Nephron (organoid): ENCODE data around the gene NKX2-2.
A peak's percentile ranks its signal among the peaks of the same experiment; 100 is the strongest.

ENCODE experiments used
- H3K27ac Mint-ChIP-seq, 3 experiments: 2 replicates each; pipeline ENCODE4 v1.8.0; 2020; ENCODE audit warnings: mixed read lengths in 3 of 3, mild to moderate bottlenecking in 2 of 3, moderate library complexity in 1 of 3
- H3K27me3 Mint-ChIP-seq: 2 replicates; pipeline ENCODE4 v1.8.0; 2021; ENCODE audit warnings: low read depth, mild to moderate bottlenecking, moderate library complexity, mixed read lengths
- H3K36me3 Mint-ChIP-seq: 2 replicates; pipeline ENCODE4 v1.8.0; 2020; ENCODE audit warnings: low read depth, mixed read lengths
- H3K4me1 Mint-ChIP-seq: 2 replicates; pipeline ENCODE4 v1.8.0; 2020; ENCODE audit warnings: mixed read lengths
- H3K4me3 Mint-ChIP-seq, 3 experiments: 2 replicates each; pipeline ENCODE4 v1.8.0; 2020; ENCODE audit warnings: mild to moderate bottlenecking in 3 of 3, mixed read lengths in 3 of 3, moderate library complexity in 2 of 3
- H3K9me3 Mint-ChIP-seq: 2 replicates; pipeline ENCODE4 v1.8.0; 2020; ENCODE audit warnings: mixed read lengths
- CTCF ChIP-seq, 3 experiments: fragments of 200-600 bp; sonication (generic); IDR thresholded peaks; one replicate each; pipeline ENCODE4 v1.5.0; 2021; ENCODE audit warnings: antibody characterized with exemption in 3 of 3; ENCODE audit not compliant: unreplicated experiment in 3 of 3

NKX2-2 gene

GRCh38 chr20:21512634-21513180 lies 1.2 kb downstream of the NKX2-2 start:
- Mint-ChIP-seq H3K4me3 (peak overlapping the region in 1 of 3 experiments; percentile 29), H3K36me3 (no peaks in the 10 kb centered on the region), H3K27me3 (peaks cover 99% of the 10 kb centered on the region), H3K9me3 (no peaks in the 10 kb centered on the region), H3K4me1 (peaks cover 35% of the 10 kb centered on the region), H3K27ac (no peak overlapping the region)
- no peak for TF ChIP-seq CTCF (IDR thresholded peaks at IDR 0.05; ENCODE audit: unreplicated experiment in 3 of 3)

- H3K4me3 Mint-ChIP-seq: peak overlapping the region; percentile 37 to 60 (median 43)
- peaks cover 99% of the 10 kb centered on the region for H3K27me3 Mint-ChIP-seq
- H3K4me1 Mint-ChIP-seq: peaks cover 40% of the 10 kb centered on the region
- no peaks in the 10 kb centered on the region for H3K36me3 Mint-ChIP-seq
- no peak overlapping the region for H3K27ac Mint-ChIP-seq
- H3K9me3 Mint-ChIP-seq: no peaks in the 10 kb centered on the region
- no peak for TF ChIP-seq CTCF (IDR thresholded peaks at IDR 0.05; ENCODE audit: unreplicated experiment in 3 of 3)
These were observed 1.8 kb downstream of the NKX2-2 start for GRCh38 chr20:21511850-21512633.

GRCh38 chr20:21511485-21511849 lies 2.4 kb downstream of the NKX2-2 start:
- no peaks in the 10 kb centered on the region for H3K9me3 Mint-ChIP-seq
- H3K27ac Mint-ChIP-seq: no peak overlapping the region
- peaks cover 45% of the 10 kb centered on the region for H3K4me1 Mint-ChIP-seq
- TF ChIP-seq CTCF (IDR thresholded peaks at IDR 0.05; ENCODE audit: unreplicated experiment in 3 of 3): no peak
- H3K4me3 Mint-ChIP-seq: peak overlapping the region; percentile 57 to 65 (median 59)
- H3K36me3 Mint-ChIP-seq: no peaks in the 10 kb centered on the region
- H3K27me3 Mint-ChIP-seq: peaks cover 99% of the 10 kb centered on the region

- peaks cover 99% of the 10 kb centered on the region for H3K27me3 Mint-ChIP-seq
- H3K27ac Mint-ChIP-seq: no peak overlapping the region
- peaks cover 41% of the 10 kb centered on the region for H3K4me1 Mint-ChIP-seq
- TF ChIP-seq CTCF (IDR thresholded peaks at IDR 0.05; ENCODE audit: unreplicated experiment in 3 of 3): no peak
- H3K36me3 Mint-ChIP-seq: no peaks in the 10 kb centered on the region
- peak overlapping the region; percentile 67 to 81 (median 77) for H3K4me3 Mint-ChIP-seq
- no peaks in the 10 kb centered on the region for H3K9me3 Mint-ChIP-seq
These were observed 3.2 kb downstream of the NKX2-2 start for GRCh38 chr20:21510414-21511384.

GRCh38 chr20:21509597-21510371 lies 4.1 kb downstream of the NKX2-2 start:
- H3K36me3 Mint-ChIP-seq: no peaks in the 10 kb centered on the region
- peak overlapping the region; percentile 67 to 81 (median 77) for H3K4me3 Mint-ChIP-seq
- peaks cover 97% of the 10 kb centered on the region for H3K27me3 Mint-ChIP-seq
- H3K27ac Mint-ChIP-seq: no peak overlapping the region
- no peaks in the 10 kb centered on the region for H3K9me3 Mint-ChIP-seq
- no peak for TF ChIP-seq CTCF (IDR thresholded peaks at IDR 0.05; ENCODE audit: unreplicated experiment in 3 of 3)
- peaks cover 46% of the 10 kb centered on the region for H3K4me1 Mint-ChIP-seq
